DND-41 (cell line): ENCODE measurements around the gene PON3.

Experiments used
- CTCF ChIP-seq: IDR thresholded peaks from 2 replicates; pipeline ENCODE4 v1.5.1; 2012; ENCODE audit warnings: borderline replicate concordance, low read length, moderate library complexity, mild to moderate bottlenecking; ENCODE audit not compliant: poor library complexity, severe bottlenecking; ENCODE audit errors: extremely low read depth
- EZH2 ChIP-seq: IDR thresholded peaks from 3 replicates; pipeline ENCODE4 v1.6.1; 2012; ENCODE audit warnings: borderline replicate concordance, low read depth, mild to moderate bottlenecking, moderate library complexity, low read length, inconsistent platforms; ENCODE audit not compliant: severe bottlenecking

GRCh38 chr7:95411036-95411435, 14.9 kb upstream of the PON3 start:
- TF ChIP-seq CTCF (no peak), EZH2 (no peak)
